Central memory CD8-positive, alpha-beta T cell (primary cell): ENCODE data around the gene RNF166.

Experiments used
- ATAC-seq: fragments of 150-1000 bp; cut with Tn5 transposase; replicated peaks from 2 replicates; pipeline ENCODE4 v1.10.0; 2022; ENCODE audit warnings: mild to moderate bottlenecking, moderate FRiP score, moderate number of reproducible peaks; ENCODE audit not compliant: poor library complexity, severe bottlenecking; ENCODE audit errors: extremely low read depth
- DNase-seq, 2 donors: peaks; one replicate each; pipeline ENCODE4 v3.0.0; 2021; ENCODE audit warnings: low spot score in 2 of 2
- H3K27ac Mint-ChIP-seq: one replicate; pipeline ENCODE4 v1.8.0; 2022; ENCODE audit warnings: low read depth, mild to moderate bottlenecking, moderate library complexity, mixed read lengths
- H3K27me3 Mint-ChIP-seq: one replicate; pipeline ENCODE4 v1.8.0; 2022; ENCODE audit warnings: mixed read lengths
- H3K36me3 Mint-ChIP-seq: one replicate; pipeline ENCODE4 v1.8.0; 2022; ENCODE audit warnings: mild to moderate bottlenecking, moderate library complexity, mixed read lengths; ENCODE audit not compliant: insufficient read depth
- H3K4me1 Mint-ChIP-seq: one replicate; pipeline ENCODE4 v1.8.0; 2022; ENCODE audit warnings: mixed read lengths
- H3K4me3 Mint-ChIP-seq: one replicate; pipeline ENCODE4 v1.8.0; 2022; ENCODE audit warnings: mild to moderate bottlenecking, moderate library complexity, mixed read lengths
- H3K9me3 Mint-ChIP-seq: one replicate; pipeline ENCODE4 v1.8.0; 2022; ENCODE audit warnings: mixed read lengths

Gene RNF166

DNA sequence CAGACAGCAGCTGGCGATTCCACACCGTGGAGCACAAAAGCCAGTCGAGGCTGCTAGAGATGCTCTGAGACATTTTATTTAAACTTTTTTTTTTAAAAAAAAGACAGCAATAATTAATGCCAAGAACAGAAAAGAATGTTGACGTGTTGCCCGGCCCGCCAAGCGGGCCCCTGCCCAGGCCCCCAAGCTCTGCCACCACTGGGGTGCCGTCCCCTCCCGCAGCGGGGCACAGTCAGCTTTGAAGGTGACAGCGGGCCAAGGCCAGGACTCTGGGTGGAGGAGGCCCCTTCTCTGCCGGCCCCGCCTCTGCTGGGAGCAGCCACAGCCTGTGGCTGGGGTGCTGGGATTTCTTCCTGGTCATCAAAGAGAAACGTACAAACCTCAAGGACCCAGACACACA lies 9.8 kb downstream of the RNF166 start:
- Mint-ChIP-seq H3K36me3 (peaks cover 40% of the 10 kb centered on the region), H3K4me3 (no peak overlapping the region), H3K27ac (no peak overlapping the region), H3K9me3 (no peaks in the 10 kb centered on the region), H3K4me1 (peaks cover 20% of the 10 kb centered on the region), H3K27me3 (no peaks in the 10 kb centered on the region)
- ATAC-seq (no peak), DNase-seq (no peak)

DNA sequence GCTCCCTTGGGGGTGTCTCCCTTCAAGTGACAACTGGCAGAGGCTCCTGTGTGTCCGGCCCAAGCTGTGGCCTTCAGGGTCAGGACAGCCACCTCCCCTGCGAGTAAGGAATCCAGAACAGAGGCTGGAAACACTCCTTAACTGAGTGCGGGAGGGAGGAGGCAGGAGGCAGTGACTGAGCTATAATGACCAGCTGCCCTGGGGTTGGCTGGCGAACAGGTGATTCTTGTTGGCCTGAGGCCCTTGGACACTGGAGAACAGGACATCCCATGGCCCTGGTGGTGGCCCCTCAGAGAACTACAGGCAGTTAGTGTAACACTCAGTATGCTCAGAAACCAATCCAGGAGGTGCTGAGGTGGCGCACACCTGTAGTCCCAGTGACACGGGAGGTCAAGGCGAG lies 10.5 kb downstream of the RNF166 start:
- H3K27me3 Mint-ChIP-seq: no peaks in the 10 kb centered on the region
- H3K4me3 Mint-ChIP-seq: no peak overlapping the region
- H3K4me1 Mint-ChIP-seq: peaks cover 23% of the 10 kb centered on the region
- no peak overlapping the region for H3K27ac Mint-ChIP-seq
- no peak for ATAC-seq
- peaks cover 36% of the 10 kb centered on the region for H3K36me3 Mint-ChIP-seq
- DNase-seq: no peak
- no peaks in the 10 kb centered on the region for H3K9me3 Mint-ChIP-seq

- H3K36me3 Mint-ChIP-seq: peaks cover 30% of the 10 kb centered on the region
- ATAC-seq (no peak), DNase-seq (no peak)
- H3K27me3 Mint-ChIP-seq: no peaks in the 10 kb centered on the region
- no peaks in the 10 kb centered on the region for H3K9me3 Mint-ChIP-seq
- H3K4me3 Mint-ChIP-seq: no peak overlapping the region
- peaks cover 28% of the 10 kb centered on the region for H3K4me1 Mint-ChIP-seq
- no peak overlapping the region for H3K27ac Mint-ChIP-seq
These were observed 11.0 kb downstream of the RNF166 start for GRCh38 chr16:88695218-88695617.

DNA sequence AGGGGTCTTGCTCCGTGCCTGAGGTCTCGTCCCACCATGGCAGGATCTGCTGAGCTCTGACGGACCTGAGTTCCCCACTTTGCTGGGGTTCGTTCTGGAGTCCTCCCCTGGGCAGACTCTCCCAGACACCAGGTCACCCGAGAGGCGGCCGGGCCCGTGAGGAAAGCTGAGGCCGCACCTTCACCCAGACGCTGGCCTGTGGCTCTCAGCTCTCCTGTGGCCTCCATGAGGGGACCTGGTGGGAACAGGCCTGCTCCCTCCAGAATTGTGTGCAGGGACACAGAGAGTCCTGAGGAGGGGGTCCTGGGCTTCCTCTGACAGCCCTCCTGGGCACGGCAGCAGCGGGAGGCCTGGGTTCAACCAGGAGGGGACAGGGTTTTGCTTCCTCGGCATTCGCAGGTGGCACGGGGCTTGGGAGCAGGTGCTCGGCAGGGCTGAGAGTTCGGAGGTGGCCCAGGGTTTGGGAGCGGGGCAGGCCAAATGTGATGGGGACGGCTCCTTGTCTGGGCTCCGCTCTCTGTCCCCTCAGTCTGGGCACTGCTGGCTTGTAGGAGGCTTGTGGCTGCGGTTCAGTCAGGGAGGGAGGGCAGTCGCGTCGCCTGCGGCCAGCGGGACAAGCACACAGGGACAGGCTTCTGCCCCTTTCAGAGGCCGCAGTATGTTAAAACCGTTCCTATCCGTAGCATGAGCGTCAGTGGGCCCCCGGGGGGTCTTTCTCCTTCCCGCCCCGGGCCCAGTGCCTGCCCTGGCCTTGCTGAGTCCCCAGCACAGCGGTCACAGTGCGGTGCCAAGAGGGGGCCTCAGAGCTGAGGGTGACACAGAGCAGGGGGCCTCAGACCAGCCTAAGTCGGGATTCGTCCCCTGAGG lies 11.8 kb downstream of the RNF166 start:
- no peaks in the 10 kb centered on the region for H3K9me3 Mint-ChIP-seq
- no peaks in the 10 kb centered on the region for H3K27me3 Mint-ChIP-seq

DNA sequence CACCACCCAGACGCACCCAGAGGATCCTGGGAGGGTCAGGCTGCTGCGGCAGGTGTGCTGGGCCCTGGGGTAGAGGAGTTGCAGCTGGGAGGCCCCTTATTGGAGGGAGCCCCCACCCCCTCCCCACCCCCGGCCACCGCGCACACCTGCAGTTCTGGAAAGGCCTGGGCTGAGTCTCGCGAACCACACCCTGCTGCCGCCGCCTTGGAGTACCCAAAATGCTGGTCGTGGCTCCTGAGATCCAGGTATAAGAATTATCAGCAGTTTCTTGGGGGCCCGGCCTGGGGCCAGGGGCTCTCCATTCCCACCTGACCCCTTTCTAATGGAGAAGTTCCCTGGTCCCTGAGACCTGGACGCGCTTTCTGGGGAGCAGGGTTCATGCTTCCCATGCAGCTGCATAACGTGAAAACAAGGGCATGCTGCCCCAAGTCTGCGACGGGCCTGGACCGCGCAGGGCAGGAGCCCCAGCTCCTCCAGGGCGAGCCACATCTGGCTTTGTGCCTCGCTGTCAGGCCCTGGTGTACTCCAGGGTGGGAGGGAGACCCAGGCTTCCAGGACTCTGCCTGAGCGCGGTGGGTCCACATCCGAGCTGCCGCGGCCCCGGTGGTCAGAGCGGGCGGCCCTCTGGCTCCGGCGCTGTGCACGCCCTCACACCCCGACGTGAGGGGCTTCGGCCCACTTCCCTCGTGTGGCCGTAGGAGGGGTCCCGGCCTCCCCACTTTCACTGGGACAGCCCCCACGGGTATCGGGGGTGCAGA lies 12.6 kb downstream of the RNF166 start:
- H3K27me3 Mint-ChIP-seq: no peaks in the 10 kb centered on the region
- H3K36me3 Mint-ChIP-seq: peaks cover 28% of the 10 kb centered on the region
- H3K4me3 Mint-ChIP-seq: no peak overlapping the region
- H3K4me1 Mint-ChIP-seq: peaks cover 22% of the 10 kb centered on the region
- no peaks in the 10 kb centered on the region for H3K9me3 Mint-ChIP-seq
- H3K27ac Mint-ChIP-seq: no peak overlapping the region
- no peak for DNase-seq
- no peak for ATAC-seq

More for the DNA sequence above, 11.8 kb downstream of the RNF166 start:
- Mint-ChIP-seq H3K4me1 (peaks cover 22% of the 10 kb centered on the region), H3K36me3 (peaks cover 27% of the 10 kb centered on the region), H3K4me3 (no peak overlapping the region), H3K27ac (peak overlapping the region; percentile 16)
- ATAC-seq (no peak), DNase-seq (no peak)

GRCh38 chr16:88692861-88693260 lies 13.3 kb downstream of the RNF166 start:
- no peak for DNase-seq
- no peak overlapping the region for H3K27ac Mint-ChIP-seq
- H3K4me3 Mint-ChIP-seq: no peak overlapping the region
- peaks cover 22% of the 10 kb centered on the region for H3K4me1 Mint-ChIP-seq
- no peaks in the 10 kb centered on the region for H3K9me3 Mint-ChIP-seq
- ATAC-seq: no peak
- H3K27me3 Mint-ChIP-seq: no peaks in the 10 kb centered on the region
- peaks cover 24% of the 10 kb centered on the region for H3K36me3 Mint-ChIP-seq

DNA sequence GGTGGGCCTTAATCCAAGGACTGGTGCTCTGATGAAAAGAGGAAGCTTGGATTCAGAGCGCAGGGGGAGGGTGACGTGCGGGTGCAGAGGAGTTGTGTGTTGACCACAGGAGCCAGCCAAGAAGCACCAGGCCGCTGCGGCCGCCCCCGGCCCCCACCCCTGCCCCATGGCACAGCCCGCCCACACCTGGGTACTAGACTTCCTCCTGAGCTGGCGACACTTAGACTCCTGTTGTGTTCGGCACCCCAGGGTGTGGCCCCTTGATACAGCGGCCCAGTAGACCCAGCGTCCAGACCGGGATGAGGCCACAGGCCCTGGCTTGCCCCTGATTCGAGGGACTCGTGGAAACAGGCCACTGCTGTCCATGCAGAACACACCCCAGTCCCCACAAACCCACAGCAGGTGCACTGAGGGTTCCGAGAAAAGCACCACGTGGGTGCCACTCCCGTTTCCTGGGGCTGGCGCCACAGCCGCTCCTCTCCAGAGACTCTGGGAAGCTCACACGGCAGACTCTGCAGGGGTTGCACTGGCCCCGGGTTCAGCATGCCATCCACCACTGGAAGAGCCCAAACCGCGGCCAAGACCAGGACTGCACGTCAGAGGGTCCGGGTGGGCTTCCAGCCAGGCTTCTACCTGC lies 14.2 kb downstream of the RNF166 start:
- ATAC-seq (no peak), DNase-seq (no peak)
- Mint-ChIP-seq H3K9me3 (no peaks in the 10 kb centered on the region), H3K4me1 (peaks cover 22% of the 10 kb centered on the region), H3K36me3 (peaks cover 19% of the 10 kb centered on the region), H3K4me3 (peak overlapping the region; percentile 37), H3K27ac (no peak overlapping the region), H3K27me3 (no peaks in the 10 kb centered on the region)

- Mint-ChIP-seq H3K4me3 (peak overlapping the region; percentile 6), H3K36me3 (peaks cover 16% of the 10 kb centered on the region), H3K4me1 (peaks cover 22% of the 10 kb centered on the region), H3K27ac (peak overlapping the region; percentile 44), H3K9me3 (no peaks in the 10 kb centered on the region), H3K27me3 (no peaks in the 10 kb centered on the region)
- DNase-seq (no peak), ATAC-seq (no peak)
These were observed 14.9 kb downstream of the RNF166 start for GRCh38 chr16:88691129-88691813.

GRCh38 chr16:88690341-88691128 lies 15.7 kb downstream of the RNF166 start:
- Mint-ChIP-seq H3K36me3 (peaks cover 11% of the 10 kb centered on the region), H3K27ac (peak overlapping the region; percentile 44), H3K4me3 (peak overlapping the region; percentile 6), H3K9me3 (no peaks in the 10 kb centered on the region), H3K4me1 (peaks cover 22% of the 10 kb centered on the region), H3K27me3 (no peaks in the 10 kb centered on the region)
- DNase-seq (no peak), ATAC-seq (no peak)

DNA sequence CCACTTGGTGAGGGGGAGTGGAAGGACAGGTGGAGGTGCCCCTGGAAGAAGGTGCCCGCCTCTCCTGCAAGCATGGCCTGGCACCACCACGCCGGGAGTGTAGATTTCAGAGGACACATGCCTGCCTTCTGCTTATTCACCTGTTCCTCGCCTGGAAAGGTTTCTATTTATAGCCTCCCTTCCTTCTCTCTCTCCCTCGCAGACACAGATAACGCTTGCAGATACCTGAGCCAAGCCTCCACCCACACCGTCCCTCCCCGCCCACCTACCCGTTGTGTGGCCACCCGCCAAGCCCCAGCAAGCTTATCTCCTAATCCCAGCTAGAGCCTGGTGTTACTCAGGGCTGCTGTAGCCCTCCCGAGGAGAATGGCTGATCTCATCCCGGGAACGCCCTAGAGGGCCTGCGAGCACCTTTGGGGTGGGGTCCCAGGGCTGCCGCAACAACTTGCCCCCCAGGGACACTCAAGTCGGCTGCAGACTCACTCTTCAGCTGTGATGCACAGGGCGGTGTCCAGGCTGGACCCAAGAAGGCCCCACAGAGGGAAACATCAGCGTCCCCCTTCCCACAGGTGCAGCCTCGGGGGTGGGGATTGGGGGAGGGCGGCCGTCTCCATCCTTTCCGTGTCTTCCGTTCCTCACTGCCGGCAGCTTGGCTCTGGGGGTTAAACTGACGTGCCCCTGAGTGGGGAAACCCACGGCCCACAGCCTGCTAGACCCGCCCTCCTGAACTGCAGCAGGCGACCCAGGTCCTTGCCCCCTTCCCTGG lies 18.0 kb downstream of the RNF166 start:
- H3K9me3 Mint-ChIP-seq: no peaks in the 10 kb centered on the region
- H3K27me3 Mint-ChIP-seq: no peaks in the 10 kb centered on the region
- H3K36me3 Mint-ChIP-seq: peaks cover 10% of the 10 kb centered on the region
- DNase-seq (no peak), ATAC-seq (no peak)
- H3K27ac Mint-ChIP-seq: no peak overlapping the region
- no peak overlapping the region for H3K4me3 Mint-ChIP-seq
- H3K4me1 Mint-ChIP-seq: peaks cover 22% of the 10 kb centered on the region

DNA sequence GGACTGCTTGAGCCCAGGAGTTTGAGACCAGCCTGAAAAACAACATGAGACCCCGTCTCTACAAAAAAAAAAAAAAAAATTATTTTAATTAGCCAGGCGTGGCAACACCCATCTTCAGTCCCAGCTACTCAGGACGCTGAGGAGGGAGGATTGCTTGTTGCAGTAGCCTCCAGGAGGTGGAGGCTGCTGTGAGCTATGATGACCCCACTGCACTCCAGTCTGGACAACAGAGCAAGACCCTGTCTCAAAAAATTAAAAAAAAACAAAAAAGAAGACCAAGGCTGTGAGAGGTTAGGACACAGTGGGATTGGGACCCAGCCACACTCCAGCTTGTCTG lies 18.6 kb downstream of the RNF166 start:
- H3K27me3 Mint-ChIP-seq: no peaks in the 10 kb centered on the region
- H3K9me3 Mint-ChIP-seq: no peaks in the 10 kb centered on the region
- H3K27ac Mint-ChIP-seq: no peak overlapping the region
- peak overlapping the region; percentile 78 for H3K4me3 Mint-ChIP-seq
- peaks cover 10% of the 10 kb centered on the region for H3K36me3 Mint-ChIP-seq
- ATAC-seq (no peak), DNase-seq (no peak)
- peaks cover 19% of the 10 kb centered on the region for H3K4me1 Mint-ChIP-seq
